Measurements from ENCODE around the gene MYOZ3.

The MYOZ3 gene

DNA sequence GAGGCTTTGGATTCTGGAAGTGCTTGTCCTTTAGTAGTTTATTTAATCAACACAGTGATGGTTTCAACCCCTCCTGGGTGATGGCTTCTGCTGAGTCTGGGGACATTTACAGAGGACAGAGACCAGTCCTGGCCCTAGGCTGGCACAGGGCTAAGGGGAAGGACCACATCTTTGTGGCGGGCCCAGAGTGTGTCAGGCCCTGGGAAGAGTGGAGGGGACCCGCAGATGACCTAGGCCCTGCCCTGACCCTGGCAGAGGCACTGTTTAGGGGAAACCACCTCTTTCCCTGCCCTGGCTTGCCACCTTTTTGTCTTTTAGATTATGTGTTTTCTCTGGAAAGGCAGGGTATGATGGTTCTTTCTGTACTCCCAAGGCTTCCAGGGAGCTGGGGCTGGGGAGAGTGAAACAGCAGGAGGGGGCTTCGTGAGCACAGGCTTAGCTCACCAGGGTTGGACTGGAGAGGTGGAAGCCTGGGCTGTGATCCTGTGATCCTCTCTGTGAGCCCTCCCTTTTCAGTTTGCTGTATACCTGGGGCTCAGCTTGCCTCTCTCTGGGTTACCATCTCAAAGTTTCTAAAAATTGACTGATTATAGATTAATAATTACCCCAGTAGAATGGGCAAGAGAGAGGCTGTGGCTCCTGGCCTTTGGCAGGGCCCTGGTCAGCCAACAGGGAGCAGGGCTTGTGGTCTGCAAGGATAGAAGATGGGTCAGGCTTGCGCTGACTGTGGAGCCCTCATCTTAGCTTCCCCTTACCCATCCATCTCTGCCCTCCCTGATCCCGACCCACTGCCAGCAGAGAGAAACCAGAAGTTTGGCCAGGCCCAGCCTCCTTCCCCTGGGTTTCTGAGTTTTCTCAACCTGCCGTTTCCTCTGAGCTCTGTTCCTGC is 22.3 kb upstream of the MYOZ3 start:
- H3K4me3 ChIP-seq (replicated peaks in 1 of 2; ENCODE audit: low read depth in 2 of 2, low read length in 2 of 2) = no peak overlapping the region
- TF ChIP-seq, protein P1, sequence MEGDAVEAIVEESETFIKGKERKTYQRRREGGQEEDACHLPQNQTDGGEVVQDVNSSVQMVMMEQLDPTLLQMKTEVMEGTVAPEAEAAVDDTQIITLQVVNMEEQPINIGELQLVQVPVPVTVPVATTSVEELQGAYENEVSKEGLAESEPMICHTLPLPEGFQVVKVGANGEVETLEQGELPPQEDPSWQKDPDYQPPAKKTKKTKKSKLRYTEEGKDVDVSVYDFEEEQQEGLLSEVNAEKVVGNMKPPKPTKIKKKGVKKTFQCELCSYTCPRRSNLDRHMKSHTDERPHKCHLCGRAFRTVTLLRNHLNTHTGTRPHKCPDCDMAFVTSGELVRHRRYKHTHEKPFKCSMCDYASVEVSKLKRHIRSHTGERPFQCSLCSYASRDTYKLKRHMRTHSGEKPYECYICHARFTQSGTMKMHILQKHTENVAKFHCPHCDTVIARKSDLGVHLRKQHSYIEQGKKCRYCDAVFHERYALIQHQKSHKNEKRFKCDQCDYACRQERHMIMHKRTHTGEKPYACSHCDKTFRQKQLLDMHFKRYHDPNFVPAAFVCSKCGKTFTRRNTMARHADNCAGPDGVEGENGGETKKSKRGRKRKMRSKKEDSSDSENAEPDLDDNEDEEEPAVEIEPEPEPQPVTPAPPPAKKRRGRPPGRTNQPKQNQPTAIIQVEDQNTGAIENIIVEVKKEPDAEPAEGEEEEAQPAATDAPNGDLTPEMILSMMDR (IDR thresholded peaks at IDR 0.05; ENCODE audit: low read depth, low read length) = no peak

DNA sequence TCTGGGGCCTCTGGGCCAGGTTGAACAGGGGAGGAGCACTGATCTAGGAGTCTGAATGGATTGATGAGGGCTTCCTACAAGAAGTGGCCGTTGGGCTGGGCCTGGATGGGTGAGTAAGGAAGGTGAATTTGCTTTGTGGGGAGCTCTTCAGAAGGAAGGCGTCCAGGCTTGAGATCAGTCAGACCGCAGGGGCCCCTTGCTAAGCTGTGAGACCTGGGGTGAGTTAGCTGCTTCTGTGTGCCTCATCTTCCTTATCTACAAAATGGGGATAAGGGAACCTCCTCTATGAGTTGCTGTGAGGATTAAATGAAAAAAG is 21.7 kb upstream of the MYOZ3 start:
- no peak overlapping the region for H3K4me3 ChIP-seq (replicated peaks in 1 of 2; ENCODE audit: low read depth in 2 of 2, low read length in 2 of 2)
- DNase-seq (ENCODE audit: low read depth in 2 of 2) = no peak
- TF ChIP-seq, protein P1 (IDR thresholded peaks at IDR 0.05; ENCODE audit: low read depth, low read length) = no peak

More for the DNA sequence above, 22.3 kb upstream of the MYOZ3 start:
- DNase-seq (ENCODE audit: low read depth in 2 of 2) = no peak

DNA sequence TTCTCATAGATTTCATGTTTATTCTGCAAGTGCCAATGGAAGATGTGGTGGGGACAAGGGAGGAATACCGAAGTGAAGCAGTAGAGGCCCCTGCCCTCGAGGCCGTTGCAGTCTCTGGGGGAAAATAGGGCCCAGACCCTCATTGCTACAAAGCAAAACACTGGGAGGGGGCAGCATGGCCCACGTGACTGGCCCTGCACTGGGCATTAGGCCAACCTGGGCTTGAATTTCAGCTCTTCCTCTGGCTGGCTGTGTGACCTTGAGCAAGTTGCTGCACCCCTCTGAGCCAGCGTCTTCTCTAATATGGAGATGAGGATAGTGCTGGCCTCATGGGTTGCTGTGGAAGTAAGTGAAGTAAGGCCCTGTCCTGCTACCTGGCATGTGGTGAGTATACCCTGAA is 21.3 kb upstream of the MYOZ3 start:
- DNase-seq (ENCODE audit: low read depth in 2 of 2) = peak in 1 of 2 donors; percentile 48
- TF ChIP-seq, protein P1 (IDR thresholded peaks at IDR 0.05; ENCODE audit: low read depth, low read length) = no peak
- peak overlapping the region in 1 of 2 donors; percentile 5 for H3K4me3 ChIP-seq (replicated peaks in 1 of 2; ENCODE audit: low read depth in 2 of 2, low read length in 2 of 2)

DNA sequence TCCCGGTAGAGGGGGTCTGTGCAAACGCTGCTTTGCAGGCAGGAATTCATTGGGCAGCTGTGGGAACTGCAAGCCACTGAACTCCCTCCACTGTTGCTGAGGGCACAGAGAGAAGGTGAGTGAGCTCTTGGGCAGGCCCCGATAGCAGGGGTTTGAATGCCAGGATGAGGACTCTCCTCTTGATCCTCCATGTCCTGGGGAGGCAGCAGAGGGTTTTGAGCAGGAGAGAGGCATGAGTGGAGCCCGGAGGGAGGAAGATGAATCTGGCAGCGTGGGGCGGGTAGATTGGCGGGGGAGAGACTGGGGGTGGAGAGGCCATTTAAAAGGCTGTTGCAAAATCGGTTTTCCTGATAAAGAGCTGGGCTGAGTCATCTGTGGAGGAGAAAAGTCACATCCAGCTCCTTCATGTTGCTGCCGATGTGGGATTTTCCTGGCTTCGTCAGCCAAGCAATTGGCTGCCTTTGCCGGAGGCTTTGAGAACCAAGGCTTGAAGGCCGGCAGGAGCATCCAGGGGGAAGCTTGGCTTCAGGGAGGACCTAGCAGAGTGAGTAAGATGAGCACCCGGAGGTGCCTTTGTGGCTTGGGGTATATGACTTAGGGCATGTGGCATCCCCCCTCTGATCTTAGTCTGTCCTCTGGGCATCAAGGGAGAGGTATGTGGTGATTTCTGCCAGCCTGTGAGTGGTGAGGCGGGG is 20.6 kb upstream of the MYOZ3 start, which contains the start of gene SYNPO:
Gene SYNPO, plus strand, starts transcription at position 350 of the 695 bp plus-strand sequence. CDS start 7,616 bp downstream, outside the sequence.
- DNase-seq (ENCODE audit: low read depth in 2 of 2) = peak; percentile 97 to 98
- TF ChIP-seq, protein P1 (IDR thresholded peaks at IDR 0.05; ENCODE audit: low read depth, low read length) = no peak
- peak within 1 kb of the TSS; percentile 51 to 61 for H3K4me3 ChIP-seq (replicated peaks in 1 of 2; ENCODE audit: low read depth in 2 of 2, low read length in 2 of 2)

DNA sequence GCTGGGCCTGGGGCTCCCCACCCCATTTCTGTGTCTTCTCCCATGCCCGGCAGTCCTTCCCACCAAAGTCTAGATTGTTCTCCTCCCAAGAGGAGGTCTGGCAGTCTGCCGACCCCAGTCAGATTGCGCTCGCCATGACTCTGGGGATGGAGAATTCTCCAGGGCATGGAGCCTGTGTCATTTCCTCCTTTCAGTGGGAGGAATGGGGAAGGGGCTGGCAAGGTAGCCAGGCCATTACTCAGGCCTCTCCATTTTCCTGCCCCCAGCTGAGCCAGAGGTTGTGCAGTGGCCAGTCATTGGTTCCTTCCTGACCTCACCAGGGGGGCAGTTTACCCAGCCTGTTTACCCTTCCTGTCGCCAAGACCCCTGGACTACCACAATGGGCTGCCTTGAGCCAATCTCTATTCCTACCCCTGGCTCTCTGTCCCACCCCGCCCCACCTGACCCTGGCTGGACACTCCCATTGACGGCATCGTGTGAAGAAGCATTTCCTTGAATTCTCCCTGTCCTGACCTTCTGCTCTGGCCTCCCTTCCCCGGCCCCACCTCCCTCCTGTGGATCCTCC is 20.0 kb upstream of the MYOZ3 start:
- TF ChIP-seq, protein P1 (IDR thresholded peaks at IDR 0.05; ENCODE audit: low read depth, low read length) = no peak
- H3K4me3 ChIP-seq (replicated peaks in 1 of 2; ENCODE audit: low read depth in 2 of 2, low read length in 2 of 2) = peak overlapping the region; percentile 51 to 61

DNA sequence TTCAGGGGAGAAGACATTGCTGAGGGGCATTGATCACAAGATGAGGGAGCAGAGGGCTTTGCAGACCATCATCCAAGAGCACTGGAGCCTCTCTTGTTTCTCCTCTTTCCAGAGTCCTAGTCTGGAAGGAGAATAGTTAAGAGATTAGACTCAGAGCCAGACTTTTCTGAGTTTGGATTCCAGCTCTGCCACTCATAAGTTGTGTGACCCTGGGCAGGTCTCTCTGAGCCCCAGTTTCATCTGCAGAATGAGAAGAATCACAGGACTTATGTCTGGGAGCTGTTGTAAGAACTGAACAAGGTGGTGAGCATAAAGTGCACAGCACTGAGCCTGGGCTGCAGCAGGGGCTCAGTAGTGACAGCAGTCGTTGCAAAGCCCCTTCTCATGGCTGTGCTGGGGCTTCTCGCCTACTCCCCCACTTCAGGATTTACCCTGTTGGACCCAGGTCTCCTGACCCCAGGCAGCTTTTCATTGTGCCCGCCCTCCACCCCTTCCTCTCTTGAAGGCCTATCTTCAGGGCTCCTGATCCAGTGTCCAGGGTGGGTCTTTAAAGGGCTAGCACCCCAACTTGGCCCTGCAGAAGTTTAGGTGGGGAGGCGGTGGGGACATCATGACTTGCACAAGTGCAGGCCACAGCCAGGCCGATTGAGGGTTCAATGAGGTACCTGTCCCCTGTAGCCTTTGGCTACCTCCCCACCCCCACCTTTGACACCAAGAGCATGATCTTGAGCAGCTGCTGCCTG is 19.1 kb upstream of the MYOZ3 start:
- DNase-seq (ENCODE audit: low read depth in 2 of 2) = peak in 1 of 2 donors; percentile 43
- H3K4me3 ChIP-seq (replicated peaks in 1 of 2; ENCODE audit: low read depth in 2 of 2, low read length in 2 of 2) = peak overlapping the region; percentile 51 to 61
- TF ChIP-seq, protein P1 (IDR thresholded peaks at IDR 0.05; ENCODE audit: low read depth, low read length) = no peak

More for the DNA sequence above, 20.0 kb upstream of the MYOZ3 start:
- DNase-seq (ENCODE audit: low read depth in 2 of 2) = peak; percentile 94 to 96
